Muscle layer of colon (tissue), 2 donors: ENCODE results near the gene BMP8A.

Source experiments
- H3K27ac ChIP-seq: one replicate; pipeline ENCODE4 v1.7.0; 2013; ENCODE audit warnings: low read depth, mild to moderate bottlenecking, low read length, moderate library complexity
- H3K27me3 ChIP-seq, 2 donors: one replicate each; pipeline ENCODE4 v1.7.0; 2013; ENCODE audit warnings: low read length in 2 of 2, mild to moderate bottlenecking in 2 of 2; ENCODE audit not compliant: insufficient read depth in 2 of 2, control insufficient read depth in 1 of 2
- H3K36me3 ChIP-seq: one replicate; pipeline ENCODE4 v1.7.0; 2013; ENCODE audit warnings: mild to moderate bottlenecking, low read length; ENCODE audit not compliant: insufficient read depth
- H3K4me1 ChIP-seq: one replicate; pipeline ENCODE4 v1.7.0; 2013; ENCODE audit warnings: mild to moderate bottlenecking, low read length; ENCODE audit not compliant: insufficient read depth
- H3K4me3 ChIP-seq, 2 donors: one replicate each; pipeline ENCODE4 v1.7.0; 2013; ENCODE audit warnings: low read length in 2 of 2, low read depth in 1 of 2, mild to moderate bottlenecking in 1 of 2, moderate library complexity in 1 of 2
- H3K9ac ChIP-seq: one replicate; pipeline ENCODE4 v1.7.0; 2013; ENCODE audit warnings: low read length
- H3K9me3 ChIP-seq: one replicate; pipeline ENCODE4 v1.7.0; 2013; ENCODE audit warnings: mild to moderate bottlenecking, low read length
- donor health status: abdominal sarcoma.
- donor health status: Adenocarcinoma of cecum.

Gene BMP8A

GRCh38 chr1:39567302-39567701 lies 75.9 kb downstream of the BMP8A start:
- Histone ChIP-seq H3K27ac (no peak overlapping the region), H3K4me1 (no peaks in the 10 kb centered on the region), H3K36me3 (peaks cover 90% of the 10 kb centered on the region)

DNA sequence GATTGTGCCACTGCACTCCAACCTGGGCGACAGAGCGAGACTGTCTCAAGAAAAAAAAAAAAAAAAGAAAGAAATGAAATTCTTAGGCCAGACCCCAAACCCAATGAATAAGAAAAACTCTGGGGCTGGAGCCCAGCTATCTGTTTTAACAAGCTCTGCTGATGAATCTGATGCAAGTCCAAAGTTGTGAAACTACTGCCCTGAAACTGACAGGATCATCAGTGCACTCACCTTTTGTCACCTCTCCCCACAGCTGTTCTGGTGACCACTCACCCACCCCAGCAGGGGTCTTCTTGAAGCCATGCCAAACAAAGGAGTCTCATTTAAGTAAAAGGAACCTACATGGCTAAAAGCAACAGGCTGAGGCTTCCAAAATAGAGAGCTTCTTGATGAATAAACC lies 76.8 kb downstream of the BMP8A start:
- H3K9me3 ChIP-seq: no peaks in the 10 kb centered on the region
- H3K4me1 ChIP-seq: peaks cover 8% of the 10 kb centered on the region
- H3K27me3 ChIP-seq: no peaks in the 10 kb centered on the region
- no peak overlapping the region for H3K9ac ChIP-seq
- no peak overlapping the region for H3K4me3 ChIP-seq
- H3K27ac ChIP-seq: no peak overlapping the region
- H3K36me3 ChIP-seq: peaks cover 89% of the 10 kb centered on the region

More at GRCh38 chr1:39567302-39567701, 75.9 kb downstream of the BMP8A start:
- no peak overlapping the region for H3K9ac ChIP-seq
- H3K9me3 ChIP-seq: no peaks in the 10 kb centered on the region
- no peak overlapping the region for H3K4me3 ChIP-seq
- H3K27me3 ChIP-seq: no peaks in the 10 kb centered on the region

GRCh38 chr1:39569034-39569433 lies 77.6 kb downstream of the BMP8A start:
- Histone ChIP-seq H3K27ac (no peak overlapping the region), H3K9me3 (no peaks in the 10 kb centered on the region), H3K36me3 (peaks cover 84% of the 10 kb centered on the region), H3K4me1 (peaks cover 13% of the 10 kb centered on the region), H3K27me3 (no peaks in the 10 kb centered on the region), H3K9ac (no peak overlapping the region), H3K4me3 (no peak overlapping the region)

DNA sequence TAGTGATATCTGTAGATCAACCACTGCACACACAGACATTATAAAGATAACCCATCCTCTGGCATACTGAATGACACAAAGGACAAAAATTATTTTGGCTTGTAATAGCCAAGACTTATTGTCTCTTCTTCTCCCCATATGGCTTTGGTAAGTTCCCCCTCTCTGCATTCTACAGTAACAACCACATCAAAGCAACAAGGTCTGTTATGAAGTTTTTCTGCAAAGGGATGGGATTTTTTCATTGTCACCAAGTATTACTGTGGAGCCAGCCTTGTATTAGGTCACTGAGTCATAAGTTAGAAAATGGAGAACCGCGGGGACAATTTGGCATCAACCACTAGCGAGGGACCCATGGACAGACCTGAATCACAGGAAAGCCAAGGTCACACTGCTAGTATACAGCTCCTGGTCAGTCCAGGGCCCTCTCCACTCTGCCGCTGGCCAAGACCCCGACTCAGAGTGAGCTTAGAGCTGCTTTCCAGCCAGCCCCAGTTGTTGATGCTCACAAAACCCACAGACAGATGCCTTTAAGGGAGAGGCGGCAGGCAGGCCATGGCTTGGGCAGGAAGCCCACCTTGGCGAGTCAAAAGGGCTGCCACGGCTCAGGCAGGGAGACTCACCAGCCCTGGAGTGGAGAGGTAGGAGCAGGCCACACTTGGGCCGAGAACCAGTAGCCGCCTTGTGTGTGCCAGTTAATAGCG lies 79.2 kb downstream of the BMP8A start:
- H3K4me1 ChIP-seq: peaks cover 29% of the 10 kb centered on the region

GRCh38 chr1:39571178-39571483 lies 79.7 kb downstream of the BMP8A start:
- Histone ChIP-seq H3K9me3 (no peaks in the 10 kb centered on the region), H3K9ac (no peak overlapping the region), H3K27ac (no peak overlapping the region), H3K36me3 (peaks cover 70% of the 10 kb centered on the region), H3K27me3 (no peaks in the 10 kb centered on the region), H3K4me3 (no peak overlapping the region), H3K4me1 (peaks cover 29% of the 10 kb centered on the region)

More for the DNA sequence above, 79.2 kb downstream of the BMP8A start:
- Histone ChIP-seq H3K4me3 (no peak overlapping the region), H3K9me3 (no peaks in the 10 kb centered on the region), H3K9ac (no peak overlapping the region), H3K27me3 (no peaks in the 10 kb centered on the region), H3K36me3 (peaks cover 71% of the 10 kb centered on the region), H3K27ac (no peak overlapping the region)

GRCh38 chr1:39572379-39573096 lies 81.1 kb downstream of the BMP8A start:
- H3K27ac ChIP-seq: no peak overlapping the region
- H3K36me3 ChIP-seq: peaks cover 56% of the 10 kb centered on the region
- peaks cover 29% of the 10 kb centered on the region for H3K4me1 ChIP-seq
- no peak overlapping the region for H3K9ac ChIP-seq
- H3K27me3 ChIP-seq: no peaks in the 10 kb centered on the region
- no peaks in the 10 kb centered on the region for H3K9me3 ChIP-seq
- no peak overlapping the region for H3K4me3 ChIP-seq

GRCh38 chr1:39573097-39573465 lies 81.6 kb downstream of the BMP8A start:
- no peaks in the 10 kb centered on the region for H3K9me3 ChIP-seq
- H3K4me1 ChIP-seq: peaks cover 29% of the 10 kb centered on the region
- no peak overlapping the region for H3K27ac ChIP-seq
- no peaks in the 10 kb centered on the region for H3K27me3 ChIP-seq
- H3K4me3 ChIP-seq: no peak overlapping the region
- peaks cover 54% of the 10 kb centered on the region for H3K36me3 ChIP-seq
- H3K9ac ChIP-seq: no peak overlapping the region

- Histone ChIP-seq H3K4me3 (peak overlapping the region in 1 of 2 donors; percentile 80), H3K36me3 (peaks cover 45% of the 10 kb centered on the region), H3K27ac (no peak overlapping the region), H3K4me1 (peaks cover 29% of the 10 kb centered on the region), H3K9me3 (no peaks in the 10 kb centered on the region), H3K9ac (no peak overlapping the region), H3K27me3 (no peaks in the 10 kb centered on the region)
These were observed 82.5 kb downstream of the BMP8A start for GRCh38 chr1:39573736-39574624.

DNA sequence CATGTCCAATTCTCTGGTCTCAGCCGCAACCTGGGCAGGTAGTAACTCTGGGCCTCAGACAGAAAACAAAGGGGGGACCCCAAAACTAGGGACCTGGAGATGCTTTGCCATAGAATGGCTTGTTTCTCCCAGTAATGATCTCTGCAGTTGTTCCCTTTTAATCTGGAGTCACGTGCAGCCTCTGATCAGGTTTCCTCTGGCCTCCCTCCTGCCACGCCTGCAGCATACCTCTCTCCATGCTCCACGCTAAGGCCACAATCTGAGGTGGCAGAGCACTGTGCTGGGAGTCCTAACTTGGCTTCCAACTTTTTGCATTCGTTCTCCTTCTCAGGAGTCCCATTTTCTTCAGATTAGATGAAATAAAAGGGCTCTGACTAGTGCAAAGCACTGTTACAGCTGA lies 83.2 kb downstream of the BMP8A start:
- H3K27ac ChIP-seq: no peak overlapping the region
- H3K9ac ChIP-seq: no peak overlapping the region
- peaks cover 29% of the 10 kb centered on the region for H3K4me1 ChIP-seq

More for the DNA sequence above, 83.2 kb downstream of the BMP8A start:
- H3K9me3 ChIP-seq: no peaks in the 10 kb centered on the region
- no peaks in the 10 kb centered on the region for H3K27me3 ChIP-seq
- H3K4me3 ChIP-seq: peak overlapping the region; percentile 75 to 80
- peaks cover 39% of the 10 kb centered on the region for H3K36me3 ChIP-seq
